Measurements from ENCODE around the gene LSM5. TPM values are rescaled to one million over a fixed set of nuclear protein-coding genes. Genes with fewer than 3 reads are reported as not detected.
A peak's percentile ranks its signal among the peaks of the same experiment; 100 is the strongest.

LSM5 gene
- total and polyA plus RNA-seq, 9 donors: 18.4 to 59.8 (median 37.1) TPM

DNA sequence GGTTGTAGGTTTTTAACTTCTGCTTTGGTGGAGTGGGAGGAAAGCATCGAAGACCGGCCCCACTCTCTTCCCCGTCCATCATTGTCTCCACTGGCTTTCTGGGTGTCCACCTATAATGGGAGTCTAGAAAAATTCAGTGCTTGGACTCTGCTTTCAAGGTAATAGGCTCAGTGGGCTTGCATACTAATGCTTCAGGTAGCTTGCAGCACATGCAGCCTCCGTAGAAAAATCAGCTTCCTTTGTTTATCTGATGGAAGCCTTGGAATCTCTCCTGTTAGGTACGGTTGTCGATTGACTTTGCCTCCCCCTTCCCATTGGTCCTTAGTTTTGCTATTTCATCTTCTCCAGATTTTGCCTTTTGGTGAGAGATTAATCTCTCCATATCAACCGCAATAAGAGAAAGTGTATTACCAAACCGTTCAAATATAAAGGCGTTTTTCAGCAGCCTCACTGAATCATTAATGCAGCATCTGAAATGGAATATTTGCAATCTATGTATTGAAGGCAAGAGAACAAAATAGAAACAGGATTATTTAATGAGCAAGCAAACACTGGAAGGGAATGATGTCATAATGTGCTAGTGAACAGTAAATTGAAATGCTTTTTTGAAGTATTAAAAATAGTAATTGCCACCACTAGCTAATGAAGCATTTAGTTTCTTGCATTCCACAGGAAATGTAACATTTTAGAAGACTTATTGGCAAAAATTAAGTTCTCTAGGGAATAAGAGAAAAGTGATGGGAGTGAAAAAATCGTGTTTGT is 6.1 kb upstream of the LSM5 start:
- intact Hi-C loops (cut with DNase I): no loop called here

DNA sequence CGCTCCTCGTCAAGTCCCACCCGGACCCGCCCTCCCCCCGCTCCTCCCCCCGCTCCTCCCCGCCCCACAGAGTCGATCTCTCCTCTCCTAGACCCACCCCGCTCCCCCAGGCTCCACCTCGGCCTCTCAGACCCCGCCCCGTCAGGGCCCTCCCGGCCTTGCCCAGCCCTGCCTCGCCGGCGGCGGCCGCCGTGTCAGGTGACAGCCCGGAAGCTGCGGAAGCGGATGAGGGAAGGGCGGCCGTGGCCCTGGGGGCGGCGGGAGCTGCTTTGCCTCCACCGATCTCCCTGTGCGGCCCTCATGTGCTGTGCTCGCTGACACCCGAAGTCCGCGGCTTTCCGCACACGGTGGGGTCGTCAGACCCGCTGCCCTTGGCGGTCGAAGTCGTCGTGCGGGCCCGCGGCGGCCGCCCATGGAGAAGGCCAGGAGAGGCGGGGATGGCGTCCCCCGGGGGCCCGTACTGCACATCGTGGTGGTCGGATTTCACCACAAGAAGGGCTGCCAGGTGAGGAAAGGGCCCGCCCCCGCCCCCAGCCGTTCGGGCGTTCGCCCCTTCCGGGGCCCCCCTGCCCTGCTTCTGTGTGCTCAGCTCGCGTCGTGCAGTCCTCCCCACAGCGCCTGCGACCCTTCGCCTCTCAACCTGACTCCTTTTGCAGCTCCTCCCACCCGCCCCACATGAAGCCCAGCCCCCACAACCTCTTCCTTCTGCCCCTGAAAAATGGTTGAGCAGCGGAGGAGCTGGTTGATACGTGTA is 5.3 kb upstream of the LSM5 start, which contains the start of gene AVL9:
Gene AVL9, plus strand, starts transcription at position 192 of the 754 bp plus-strand sequence. Its CDS starts 221 bp downstream, at position 413.
- peak; percentile 82 for TF ChIP-seq POLR2A (IDR thresholded peaks at IDR 0.05)
- peak; percentile 17 for TF ChIP-seq EP300 (IDR thresholded peaks at IDR 0.05)
- TF ChIP-seq, protein P1, sequence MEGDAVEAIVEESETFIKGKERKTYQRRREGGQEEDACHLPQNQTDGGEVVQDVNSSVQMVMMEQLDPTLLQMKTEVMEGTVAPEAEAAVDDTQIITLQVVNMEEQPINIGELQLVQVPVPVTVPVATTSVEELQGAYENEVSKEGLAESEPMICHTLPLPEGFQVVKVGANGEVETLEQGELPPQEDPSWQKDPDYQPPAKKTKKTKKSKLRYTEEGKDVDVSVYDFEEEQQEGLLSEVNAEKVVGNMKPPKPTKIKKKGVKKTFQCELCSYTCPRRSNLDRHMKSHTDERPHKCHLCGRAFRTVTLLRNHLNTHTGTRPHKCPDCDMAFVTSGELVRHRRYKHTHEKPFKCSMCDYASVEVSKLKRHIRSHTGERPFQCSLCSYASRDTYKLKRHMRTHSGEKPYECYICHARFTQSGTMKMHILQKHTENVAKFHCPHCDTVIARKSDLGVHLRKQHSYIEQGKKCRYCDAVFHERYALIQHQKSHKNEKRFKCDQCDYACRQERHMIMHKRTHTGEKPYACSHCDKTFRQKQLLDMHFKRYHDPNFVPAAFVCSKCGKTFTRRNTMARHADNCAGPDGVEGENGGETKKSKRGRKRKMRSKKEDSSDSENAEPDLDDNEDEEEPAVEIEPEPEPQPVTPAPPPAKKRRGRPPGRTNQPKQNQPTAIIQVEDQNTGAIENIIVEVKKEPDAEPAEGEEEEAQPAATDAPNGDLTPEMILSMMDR (IDR thresholded peaks at IDR 0.05): no peak
- intact Hi-C loops (cut with DNase I): no loop called here
- Histone ChIP-seq H3K4me1 (ENCODE audit: insufficient read depth) (no peaks in the 10 kb centered on the region), H3K27ac (peak within 1 kb of the TSS; percentile 56 to 87), H3K36me3 (no peaks in the 10 kb centered on the region), H3K27me3 (no peaks in the 10 kb centered on the region), H3K9me3 (no peaks in the 10 kb centered on the region), H3K4me3 (peak within 1 kb of the TSS; percentile 78)
- peak; percentile 97 to 98 (median 98) for DNase-seq
- 1% methylated on average over 43 to 67 of the region's 67 CpGs for WGBS, 3 donors

More for the DNA sequence above, 6.1 kb upstream of the LSM5 start:
- no peaks in the 10 kb centered on the region for H3K36me3 ChIP-seq
- H3K9me3 ChIP-seq: no peaks in the 10 kb centered on the region
- no peak for DNase-seq
- peak overlapping the region in 1 of 2 donors; percentile 87 for H3K27ac ChIP-seq
- peaks cover 2% of the 10 kb centered on the region for H3K4me1 ChIP-seq (ENCODE audit: insufficient read depth)
- 3 to 6% (median 4%) methylated on average over 10 of the region's 10 CpGs for WGBS, 3 donors
- H3K27me3 ChIP-seq: no peaks in the 10 kb centered on the region
- TF ChIP-seq, protein P1 (IDR thresholded peaks at IDR 0.05): no peak
- TF ChIP-seq EP300 (IDR thresholded peaks at IDR 0.05) (no peak), POLR2A (IDR thresholded peaks at IDR 0.05) (no peak)
- H3K4me3 ChIP-seq: peak overlapping the region; percentile 78

DNA sequence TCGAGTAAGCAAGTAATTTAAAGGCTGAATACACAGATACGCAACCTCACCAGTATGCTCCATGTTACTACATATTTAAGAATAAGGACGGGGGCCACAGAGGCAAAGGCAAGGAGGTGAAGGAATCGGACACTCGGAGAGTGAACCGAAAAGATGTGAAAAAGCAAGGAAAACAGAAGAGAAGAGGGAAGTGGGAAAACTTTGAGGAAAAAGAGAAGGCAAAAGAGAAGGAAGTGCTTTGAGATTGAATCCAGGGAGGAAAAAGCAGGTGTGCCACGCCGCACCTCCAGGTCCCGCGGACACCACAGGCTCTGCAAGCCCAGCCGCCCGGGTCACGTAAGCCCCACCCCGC is 4.7 kb upstream of the LSM5 start:
- TF ChIP-seq, protein P1 (IDR thresholded peaks at IDR 0.05): no peak
- no peak for TF ChIP-seq POLR2A (IDR thresholded peaks at IDR 0.05)
- TF ChIP-seq EP300 (IDR thresholded peaks at IDR 0.05): no peak
- 0 to 1% (median 0%) methylated on average over 14 of the region's 14 CpGs for WGBS, 3 donors
- Histone ChIP-seq H3K9me3 (no peaks in the 10 kb centered on the region), H3K27ac (peak overlapping the region in 1 of 2 donors; percentile 45), H3K36me3 (no peaks in the 10 kb centered on the region), H3K4me1 (ENCODE audit: insufficient read depth) (no peaks in the 10 kb centered on the region), H3K27me3 (no peaks in the 10 kb centered on the region), H3K4me3 (peak overlapping the region; percentile 78)
- intact Hi-C loops (cut with DNase I): no loop called here
- DNase-seq: no peak

DNA sequence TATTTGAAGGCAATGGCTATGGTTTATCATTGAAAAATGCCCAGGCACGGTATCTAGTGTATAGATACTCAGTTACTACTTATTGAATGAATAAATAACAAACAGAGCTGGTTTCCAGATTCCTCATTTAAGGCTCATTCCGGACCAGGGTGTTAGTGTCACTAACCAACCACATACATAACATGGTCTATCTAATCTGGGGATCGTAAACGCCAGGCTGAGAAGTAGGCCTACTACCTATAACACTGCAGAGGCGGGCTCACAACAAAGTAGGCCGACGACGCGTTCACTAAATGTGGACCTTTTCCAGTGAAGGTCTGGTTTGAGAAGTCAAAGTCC is 423 bp downstream of the LSM5 start:
- intact Hi-C loops (cut with DNase I): no loop called here
- DNase-seq: no peak
- Histone ChIP-seq H3K9me3 (no peaks in the 10 kb centered on the region), H3K27me3 (no peaks in the 10 kb centered on the region), H3K4me1 (ENCODE audit: insufficient read depth) (peaks cover 4% of the 10 kb centered on the region), H3K4me3 (peak overlapping the region; percentile 62), H3K27ac (peak overlapping the region in 1 of 2 donors; percentile 65), H3K36me3 (no peaks in the 10 kb centered on the region)
- TF ChIP-seq, protein P1 (IDR thresholded peaks at IDR 0.05): no peak
- TF ChIP-seq EP300 (IDR thresholded peaks at IDR 0.05): no peak
- 1 to 3% (median 1%) methylated on average over 9 of the region's 9 CpGs for WGBS, 3 donors

Data from ovary (tissue), 9 donors.